Psoas muscle (tissue), 8 donors: ENCODE data around the gene CSNK1G3. TPM values are rescaled to one million over a fixed set of nuclear protein-coding genes. Genes with fewer than 3 reads are reported as not detected.

Experiments used
- ATAC-seq, 4 donors: fragments of 200-7000 bp; cut with Tn5 transposase; one replicate each; pipeline ENCODE4 v1.9.1; 2020; ENCODE audit warnings: moderate library complexity in 3 of 4, mild to moderate bottlenecking in 2 of 4
- DNase-seq, 2 donors: peaks; one replicate each; pipeline ENCODE4 v3.0.0-alpha.2; 2020
- H3K27ac ChIP-seq: fragments of 200-600 bp; one replicate; pipeline ENCODE4 v1.8.0; 2022
- H3K27me3 ChIP-seq, 3 donors: fragments of 200-600 bp in 1 of 3; one replicate each; pipeline versions ENCODE4 v1.6.1 to v1.8.0; 2013 to 2022; ENCODE audit warnings: low read length in 2 of 3, mild to moderate bottlenecking in 2 of 3, moderate library complexity in 1 of 3; ENCODE audit not compliant: insufficient read depth in 3 of 3
- H3K36me3 ChIP-seq, 2 donors: fragments of 200-600 bp in 1 of 2; one replicate each; pipeline versions ENCODE4 v1.6.1 to v1.8.0; 2013 to 2022; ENCODE audit warnings: low read depth in 1 of 2, mild to moderate bottlenecking in 1 of 2, moderate library complexity in 1 of 2; ENCODE audit not compliant: insufficient read depth in 1 of 2
- H3K4me1 ChIP-seq: fragments of 200-600 bp; one replicate; pipeline ENCODE4 v1.8.0; 2022
- H3K4me3 ChIP-seq: fragments of 200-600 bp; one replicate; pipeline ENCODE4 v1.8.0; 2022; ENCODE audit warnings: mild to moderate bottlenecking
- H3K9me3 ChIP-seq: fragments of 200-600 bp; one replicate; pipeline ENCODE4 v1.8.0; 2022
- CTCF ChIP-seq: fragments of 200-600 bp; IDR thresholded peaks from one replicate; pipeline ENCODE4 v1.8.0; 2022; ENCODE audit warnings: antibody characterized with exemption
- WGBS, 3 donors: extraction: QIAGEN DNeasy Blood & Tissue Kit; methylation state at CpG; one replicate each; pipeline versions ENCODE4 v1.1.6 to v1.1.7; 2013; 5-methylcytosine and 5-hydroxymethylcytosine counted together
- intact Hi-C, 2 donors: fragments of 100-400 bp; cut with DNase I; formaldehyde crosslinking; loops; one replicate each; pipeline versions ENCODE4 v1.11.0 to v1.14.2; 2022
- polyA plus RNA-seq, 3 donors: library from polyadenylated mRNA; stranded (reverse); fragments of 200-250 nt; gene quantifications; one replicate each; pipeline ENCODE4 v1.2.3, GENCODE V29; 2013
- total RNA-seq, 4 donors: library from RNA; stranded (reverse); fragmentation: NEBNext Ultra II Directional in 2 of 4; extraction: Animal tissue kit (Norgen Biotek cat#: 25700) in 2 of 4; gene quantifications; one replicate each; pipeline versions ENCODE4 v1.2.1 to v1.2.4, GENCODE V29; 2021 to 2023
- donor health status: healthy with polysubstance abuse.
- donor health status: DM: no; HTN: no; CAD: no; lungs with moderate emphysema.
- donor health status: Bipolar disorder and iron deficiency.
- donor health status: healthy.
- donor health status: DM: yes; HTN: yes; CAD: no.
- donor health status: DM: no; HTN: no; CAD: no.
- donor health status: DM: no; HTN: no; CAD: no.
- donor health status: DM: yes; HTN: yes; CAD: no.

The CSNK1G3 gene
- total and polyA plus RNA-seq, 7 donors, result 3.8 to 19.4 (median 11.3) TPM

- no peaks in the 10 kb centered on the region for H3K27me3 ChIP-seq
- intact Hi-C loops, result loop anchor here in 1 of 2 donors (10.0 kb wide), 2 partner anchors 93 to 97 kb away; partner anchors contain the start of gene CEP120
- H3K9me3 ChIP-seq, result no peaks in the 10 kb centered on the region
- peaks cover 14% of the 10 kb centered on the region for H3K4me1 ChIP-seq
- ATAC-seq (no peak), DNase-seq (no peak)
- TF ChIP-seq CTCF, result no peak
- no peak overlapping the region for H3K4me3 ChIP-seq
- WGBS, 3 donors, result 77 to 82% (median 80%) methylated on average over 3 of the region's 3 CpGs
- H3K36me3 ChIP-seq, result no peaks in the 10 kb centered on the region
- H3K27ac ChIP-seq, result no peak overlapping the region
These were observed 5.5 kb downstream of the CSNK1G3 start for GRCh38 chr5:123517476-123517875.

DNA sequence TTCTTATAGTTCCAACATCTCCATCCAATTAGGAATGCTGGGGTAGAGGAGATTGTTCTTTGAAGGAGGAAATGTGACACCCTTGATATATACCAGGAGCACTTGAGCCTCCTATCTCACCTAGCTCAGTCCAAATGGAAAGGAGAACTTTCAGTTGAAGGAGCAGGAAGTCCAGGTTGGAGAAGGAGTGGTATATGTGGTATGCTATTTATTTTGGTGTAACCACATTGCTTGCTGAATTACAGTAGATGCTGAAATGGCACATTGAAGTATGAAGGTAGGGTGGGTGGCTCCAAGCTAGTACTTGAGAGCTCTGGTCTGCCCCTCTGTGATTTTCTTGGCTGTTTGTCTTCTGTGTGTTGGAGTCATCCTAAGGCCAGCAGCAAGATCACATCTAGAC lies 6.1 kb downstream of the CSNK1G3 start:
- H3K27me3 ChIP-seq, result no peaks in the 10 kb centered on the region
- H3K4me1 ChIP-seq, result peaks cover 16% of the 10 kb centered on the region
- H3K36me3 ChIP-seq, result no peaks in the 10 kb centered on the region
- H3K9me3 ChIP-seq, result no peaks in the 10 kb centered on the region
- H3K4me3 ChIP-seq, result no peak overlapping the region
- no peak for TF ChIP-seq CTCF
- H3K27ac ChIP-seq, result no peak overlapping the region
- no peak for DNase-seq
- intact Hi-C loops, result loop anchor here in 1 of 2 donors (10.0 kb wide), 2 partner anchors 93 to 97 kb away; partner anchors contain the start of gene CEP120
- ATAC-seq, result no peak

GRCh38 chr5:123520677-123521247 lies 8.8 kb downstream of the CSNK1G3 start:
- peaks cover 22% of the 10 kb centered on the region for H3K4me1 ChIP-seq
- no peaks in the 10 kb centered on the region for H3K36me3 ChIP-seq
- DNase-seq (no peak), ATAC-seq (no peak)
- no peaks in the 10 kb centered on the region for H3K9me3 ChIP-seq
- H3K27ac ChIP-seq, result no peak overlapping the region
- intact Hi-C loops, result no loop called here
- no peaks in the 10 kb centered on the region for H3K27me3 ChIP-seq
- TF ChIP-seq CTCF, result no peak
- no peak overlapping the region for H3K4me3 ChIP-seq

- Histone ChIP-seq H3K9me3 (no peaks in the 10 kb centered on the region), H3K36me3 (no peaks in the 10 kb centered on the region), H3K27me3 (no peaks in the 10 kb centered on the region), H3K27ac (no peak overlapping the region), H3K4me3 (no peak overlapping the region), H3K4me1 (peaks cover 30% of the 10 kb centered on the region)
- ATAC-seq, result no peak
- no peak for DNase-seq
- WGBS, 3 donors, result 52 to 57% (median 52%) methylated on average over 4 of the region's 4 CpGs
- no peak for TF ChIP-seq CTCF
- intact Hi-C loops, result no loop called here
These were observed 12.2 kb downstream of the CSNK1G3 start for GRCh38 chr5:123524146-123524545.

GRCh38 chr5:123527190-123527589 lies 15.2 kb downstream of the CSNK1G3 start:
- Histone ChIP-seq H3K36me3 (no peaks in the 10 kb centered on the region), H3K9me3 (no peaks in the 10 kb centered on the region), H3K27ac (no peak overlapping the region), H3K4me1 (peaks cover 41% of the 10 kb centered on the region), H3K27me3 (no peaks in the 10 kb centered on the region), H3K4me3 (no peak overlapping the region)
- intact Hi-C loops, result no loop called here
- DNase-seq, result no peak
- ATAC-seq, result no peak
- no peak for TF ChIP-seq CTCF
